Measurements from ENCODE around the gene HYPK.
"Not testable (repeated sequence)": the region's sequence is repeated elsewhere in the genome, so short reads cannot be mapped to it uniquely, and the experiment has no call there.

The HYPK gene

DNA sequence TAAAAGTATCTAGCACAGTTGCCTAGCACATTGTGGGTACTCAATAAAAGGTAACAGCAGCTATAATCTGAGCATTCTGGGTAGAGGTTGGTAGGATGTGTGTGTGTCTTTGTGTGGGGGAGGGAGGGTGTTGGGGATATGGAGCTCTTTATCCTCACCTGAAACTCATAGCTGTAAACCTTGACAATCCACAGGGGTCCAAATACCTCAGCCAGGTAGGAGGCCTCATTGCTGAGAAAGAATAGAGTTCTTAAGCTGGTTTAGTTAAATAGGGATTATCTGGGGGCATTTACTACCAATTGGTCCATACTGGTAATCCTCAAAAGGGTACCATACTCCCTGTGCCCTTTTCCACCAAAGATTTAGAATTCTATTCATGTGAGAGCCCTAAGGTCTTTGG lies 4.4 kb upstream of the HYPK start:
- no peak for DNase-seq (ENCODE audit: low read depth)

DNA sequence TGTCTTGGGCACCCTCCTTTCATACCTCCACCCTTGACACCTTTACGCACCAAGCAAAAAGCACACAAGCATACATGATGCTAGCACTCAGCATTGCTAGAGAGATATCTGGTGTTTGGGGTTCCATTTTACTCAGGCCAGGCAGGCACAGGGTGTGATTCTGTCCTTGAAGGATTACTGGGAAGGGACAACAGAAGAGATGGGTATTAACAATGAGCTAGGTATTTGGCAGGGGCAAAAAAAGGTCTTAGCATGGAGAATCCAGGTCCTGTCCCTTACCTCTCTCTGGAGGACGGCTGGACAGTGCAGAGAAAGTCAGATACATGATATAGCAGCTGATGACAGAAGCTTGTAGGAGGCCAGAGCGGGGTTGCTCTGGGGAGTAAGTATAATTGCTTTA lies 3.8 kb upstream of the HYPK start:
- no peak for DNase-seq (ENCODE audit: low read depth)

- DNase-seq (ENCODE audit: low read depth): no peak
Measured at GRCh38 chr15:43799209-43799944, 1.0 kb upstream of the HYPK start.

GRCh38 chr15:43799945-43800285 lies 484 bp upstream of the HYPK start, which contains the start of gene SERINC4:
Gene SERINC4, minus strand, starts transcription at chr15:43800220. Its CDS starts 234 bp downstream, at chr15:43799986.
- DNase-seq (ENCODE audit: low read depth): no peak

DNA sequence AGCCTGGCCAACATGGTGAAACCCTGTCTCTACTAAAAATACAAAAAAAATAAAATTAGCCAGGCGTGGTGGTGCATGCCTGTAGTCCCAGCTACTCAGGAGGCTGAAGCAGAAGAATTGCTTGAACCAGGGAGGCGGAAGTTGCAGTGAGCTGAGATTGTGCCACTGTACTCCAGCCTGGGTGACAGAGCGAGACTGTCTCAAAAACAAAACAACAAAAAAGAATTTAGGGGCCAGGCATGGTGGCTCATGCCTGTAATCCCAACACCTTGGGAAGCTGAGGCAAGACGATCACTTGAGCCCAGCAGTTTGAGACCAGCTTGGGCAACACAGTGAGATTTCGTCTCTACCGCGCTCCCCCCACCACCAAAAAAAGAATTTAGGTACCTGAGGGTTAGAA lies 2.3 kb downstream of the HYPK start:
- not testable (repeated sequence) for DNase-seq (ENCODE audit: low read depth)

- DNase-seq (ENCODE audit: low read depth): no peak
Measured at GRCh38 chr15:43808435-43808950, 8.1 kb downstream of the HYPK start.

GRCh38 chr15:43808960-43809678 lies 8.7 kb downstream of the HYPK start:
- DNase-seq (ENCODE audit: low read depth): no peak

GRCh38 chr15:43815064-43815463 lies 14.7 kb downstream of the HYPK start:
- not testable (repeated sequence) for DNase-seq (ENCODE audit: low read depth)

GRCh38 chr15:43821505-43821904 lies 21.1 kb downstream of the HYPK start:
- DNase-seq (ENCODE audit: low read depth): no peak

DNA sequence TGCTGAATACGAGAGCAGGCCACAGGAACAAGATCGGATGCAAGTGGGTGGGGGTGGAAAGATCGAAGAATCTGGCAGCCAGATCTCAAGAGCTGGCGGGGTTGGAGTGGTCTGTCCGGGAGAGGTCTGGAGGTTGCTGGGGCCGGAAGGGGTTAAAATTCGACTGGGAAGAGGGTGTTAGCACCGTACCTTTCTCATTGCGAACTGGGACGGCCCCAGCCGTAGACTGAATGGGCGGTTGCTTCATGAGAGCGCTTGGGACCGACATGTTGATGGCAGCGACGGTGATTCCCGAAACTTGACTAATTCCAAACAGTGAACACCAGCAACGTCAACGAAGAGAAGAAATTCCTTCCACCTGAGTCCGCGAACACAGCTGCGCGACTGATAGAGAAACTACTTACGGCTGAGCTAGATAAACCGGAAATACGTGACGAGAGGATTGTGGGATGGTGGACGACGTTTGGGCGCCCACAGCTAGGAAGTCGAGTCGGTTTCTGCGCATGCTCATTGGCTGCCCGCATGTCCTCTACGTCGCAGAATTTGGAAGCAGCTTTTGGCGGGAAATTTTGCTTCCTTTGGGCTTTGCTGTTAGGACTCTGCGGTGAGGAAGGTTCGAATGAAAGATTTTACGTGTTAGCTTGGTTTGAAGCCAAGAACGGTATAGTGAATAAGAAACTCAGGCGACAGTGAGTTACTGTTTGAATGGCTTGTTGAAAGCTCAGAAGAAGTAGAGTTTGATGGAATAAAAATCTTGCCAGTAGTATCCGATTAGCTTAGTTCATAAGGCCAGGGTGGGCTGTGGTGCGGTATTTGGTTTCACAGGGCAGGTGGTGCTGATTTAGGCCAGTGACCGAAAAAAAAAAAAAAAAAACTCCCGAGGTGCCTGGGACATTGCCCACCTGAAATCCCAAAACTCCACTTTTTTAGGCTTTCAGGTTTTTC lies 24.2 kb downstream of the HYPK start, which contains the start of gene MFAP1:
Gene MFAP1, minus strand, starts transcription at position 389 of the 945 bp plus-strand sequence. Its CDS starts 121 bp downstream, at position 268.
- peak; percentile 98 for DNase-seq (ENCODE audit: low read depth)

GRCh38 chr15:43825305-43825704 lies 24.9 kb downstream of the HYPK start:
- DNase-seq (ENCODE audit: low read depth): not testable (repeated sequence)

- no peak for DNase-seq (ENCODE audit: low read depth)
Measured at GRCh38 chr15:43826029-43826507, 25.7 kb downstream of the HYPK start.

- peak; percentile 82 for DNase-seq (ENCODE audit: low read depth)
Measured at GRCh38 chr15:43826508-43827341, 26.3 kb downstream of the HYPK start, which contains the start of gene WDR76. Gene WDR76, plus strand, starts transcription at chr15:43827002. Its CDS starts 31 bp downstream, at chr15:43827033.

DNA sequence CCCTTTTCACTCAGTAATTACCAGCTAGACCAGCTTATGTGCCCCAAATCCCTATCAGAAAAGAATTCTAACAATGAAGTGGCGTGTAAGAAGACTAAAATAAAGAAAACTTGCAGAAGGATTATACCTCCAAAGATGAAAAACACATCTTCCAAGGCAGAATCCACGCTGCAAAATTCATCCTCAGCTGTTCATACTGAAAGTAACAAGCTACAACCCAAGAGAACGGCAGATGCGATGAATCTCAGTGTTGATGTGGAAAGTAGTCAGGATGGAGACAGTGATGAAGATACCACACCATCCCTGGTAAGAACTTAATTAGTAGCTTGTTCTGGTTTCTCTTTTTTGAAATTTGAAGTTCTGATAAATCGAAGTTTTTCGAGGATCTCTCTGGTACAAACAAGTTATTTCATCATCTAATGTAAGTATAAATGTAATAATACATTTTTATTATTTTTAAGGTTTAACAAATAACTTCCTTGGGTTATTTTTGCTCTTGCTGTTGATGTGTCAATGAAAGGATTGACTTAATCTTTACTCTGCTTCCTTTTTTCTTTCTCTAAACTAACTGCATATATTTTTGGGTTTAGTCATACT lies 27.8 kb downstream of the HYPK start:
- peak; percentile 14 for DNase-seq (ENCODE audit: low read depth)

DNA sequence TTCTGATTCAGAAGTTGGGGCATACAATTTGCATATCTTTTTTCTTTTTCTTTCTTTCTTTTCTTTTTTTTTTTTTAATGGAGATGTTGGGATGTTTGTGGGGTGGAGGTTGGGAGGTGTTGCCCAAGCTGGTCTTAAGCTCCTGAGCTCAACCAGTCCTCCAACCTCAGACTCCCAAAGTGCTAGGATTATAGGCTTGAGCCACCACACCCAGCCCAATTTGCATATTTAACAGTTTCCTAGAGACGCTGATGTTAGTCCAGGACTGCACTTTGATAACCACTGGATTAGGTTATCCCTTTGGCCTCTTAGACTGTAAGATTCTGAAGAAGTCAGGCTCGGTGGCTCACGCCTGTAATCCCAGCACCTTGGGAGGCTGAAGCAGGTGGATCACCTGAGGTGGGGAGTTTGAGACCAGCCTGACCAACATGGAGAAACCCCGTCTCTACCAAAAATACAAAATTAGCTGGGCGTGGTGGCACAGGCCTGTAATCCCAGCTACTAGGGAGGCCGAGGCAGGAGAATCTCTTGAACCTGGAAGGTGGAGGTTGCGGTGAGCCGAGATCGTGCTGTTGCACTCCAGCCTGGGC lies 29.6 kb downstream of the HYPK start:
- not testable (repeated sequence) for DNase-seq (ENCODE audit: low read depth)

- not testable (repeated sequence) for DNase-seq (ENCODE audit: low read depth)
Measured at GRCh38 chr15:43830691-43831275, 30.4 kb downstream of the HYPK start.

DNA sequence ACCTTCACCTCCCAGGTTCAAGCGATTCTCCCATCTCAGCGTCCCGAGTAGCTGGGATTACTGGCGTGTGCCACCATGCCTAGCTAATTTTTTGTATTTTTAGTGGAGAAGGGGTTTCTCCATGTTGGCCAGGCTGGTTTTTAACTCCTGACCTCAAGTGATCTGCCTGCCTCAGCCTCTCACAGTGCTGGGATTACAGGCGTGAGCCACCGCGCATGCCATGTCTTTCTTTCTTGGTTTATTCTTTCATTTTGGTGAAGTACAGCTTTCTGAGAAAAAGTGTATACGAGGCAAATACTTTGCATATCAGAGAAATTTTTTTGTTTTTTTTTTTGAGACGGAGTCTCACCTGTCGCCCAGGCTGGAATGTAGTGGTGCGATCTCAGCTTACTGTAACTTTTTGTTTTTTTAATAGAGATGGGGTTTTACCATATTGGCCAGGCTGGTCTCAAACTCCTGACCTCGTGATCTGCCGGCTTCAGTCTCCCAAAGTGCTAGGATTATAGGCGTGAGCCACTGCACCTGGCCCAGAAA lies 31.2 kb downstream of the HYPK start:
- not testable (repeated sequence) for DNase-seq (ENCODE audit: low read depth)

- not testable (repeated sequence) for DNase-seq (ENCODE audit: low read depth)
Measured at GRCh38 chr15:43832485-43832884, 32.1 kb downstream of the HYPK start.

DNA sequence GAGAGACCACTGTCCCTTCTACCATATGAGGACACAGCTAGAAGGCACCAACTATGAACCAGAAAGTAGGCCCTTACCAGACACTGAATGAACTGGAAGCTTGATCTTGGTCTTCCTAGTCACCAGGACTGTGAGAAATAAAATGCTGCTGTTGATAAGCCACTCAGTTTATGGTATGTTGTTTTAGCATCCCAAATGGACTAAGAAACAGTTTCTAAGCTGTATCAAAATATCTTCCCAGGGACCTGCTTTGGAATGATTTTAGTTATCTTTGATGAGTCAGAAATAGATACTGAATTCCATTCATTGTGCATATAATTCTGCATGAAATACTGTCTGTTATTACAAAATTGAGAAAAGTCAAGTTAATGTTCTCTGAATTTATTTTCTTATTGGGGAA lies 45.0 kb downstream of the HYPK start:
- peak; percentile 10 for DNase-seq (ENCODE audit: low read depth)

Data from iris pigment epithelial cell (primary cell).